HepG2 (cell line): Measurements from ENCODE around the gene ELMO2. TPM values are rescaled to one million over a fixed set of nuclear protein-coding genes. Genes with fewer than 3 reads are reported as not detected.
A peak's percentile ranks its signal among the peaks of the same experiment; 100 is the strongest.

Experiments
- ATAC-seq: fragments of 200-7000 bp; cut with Tn5 transposase; 3 replicates; pipeline ENCODE4 v1.9.1; 2020; ENCODE audit warnings: mild to moderate bottlenecking, moderate library complexity
- BruUV-seq: library from RNA; stranded (reverse); fragments of 400-500 nt; replicated peaks from 2 replicates; lab custom pipeline; 2021; lab: Mats Ljungman, UMichigan
- CTCF ChIA-PET: fragments of 300-600 bp; formaldehyde crosslinking; extraction: SDS; loops from one replicate; lab custom pipeline; 2021; ENCODE audit warnings: low total read pairs, inconsistent platforms, low intra/inter-chr PET ratio; lab: Yijun Ruan, JAX
- POLR2A ChIA-PET: fragments of 350-600 bp; sonication (Branson Sonifier 250); formaldehyde crosslinking; loops from one replicate; lab custom pipeline; 2020; ENCODE audit warnings: antibody characterized with exemption, inconsistent platforms; lab: Yijun Ruan, JAX
- DNase-seq: peaks from one replicate; pipeline ENCODE4 v3.0.0-alpha.2; 2015; ENCODE audit warnings: low spot score
- FAIRE-seq: peaks from 3 replicates; lab custom pipeline; 2011; peaks lifted over from hg19 to GRCh38; lab: Jason Lieb, UNC
- H2AFZ ChIP-seq: one replicate; pipeline ENCODE4 v1.6.1; 2011; ENCODE audit warnings: low read length, inconsistent platforms
- H3K27ac ChIP-seq: fragments of 300-600 bp; 3 replicates; pipeline ENCODE4 v1.8.0; 2011; ENCODE audit warnings: mixed run types, mild to moderate bottlenecking, mixed read lengths, low read length, inconsistent platforms; ENCODE audit not compliant: insufficient read depth; ENCODE audit errors: extremely low read length
- H3K27me3 ChIP-seq, 2 experiments: fragments of 200-600 bp in 1 of 2; 2 replicates in 1 of 2; 3 replicates in 1 of 2; pipeline versions ENCODE4 v1.6.0 to v1.8.0; 2011; ENCODE audit warnings: low read length in 2 of 2, mild to moderate bottlenecking in 2 of 2, moderate library complexity in 2 of 2, inconsistent platforms in 1 of 2; ENCODE audit not compliant: insufficient read depth in 2 of 2, control insufficient read depth in 1 of 2
- H3K36me3 ChIP-seq, 2 experiments: fragments of 200-600 bp in 1 of 2; replicated peaks in 1 of 2; 2 replicates in 1 of 2; 3 replicates in 1 of 2; pipeline versions ENCODE4 v1.5.1 to v1.8.0; 2011; ENCODE audit warnings: low read length in 2 of 2, inconsistent platforms in 1 of 2; ENCODE audit not compliant: insufficient read depth in 2 of 2, control insufficient read depth in 1 of 2
- H3K4me1 ChIP-seq: 2 replicates; pipeline ENCODE4 v1.5.1; 2012; ENCODE audit warnings: low read length, inconsistent platforms; ENCODE audit not compliant: insufficient read depth
- H3K4me2 ChIP-seq: 2 replicates; pipeline ENCODE4 v1.6.0; 2011; ENCODE audit warnings: low read depth, low read length, inconsistent platforms
- H3K4me3 ChIP-seq, 3 experiments: fragments of 200-600 bp in 1 of 3; sonication (generic), shearing (Covaris generic) in 1 of 3; replicated peaks in 1 of 3; 2 replicates each; pipeline ENCODE4 v1.5.1; 2011 to 2016; ENCODE audit warnings: low read length in 3 of 3, inconsistent platforms in 2 of 3, low read depth in 2 of 3, mild to moderate bottlenecking in 2 of 3, control low read depth in 1 of 3, mixed read lengths in 1 of 3; ENCODE audit not compliant: insufficient read depth in 1 of 3
- H3K79me2 ChIP-seq: one replicate; pipeline ENCODE4 v1.6.1; 2011; ENCODE audit warnings: low read length, inconsistent platforms; ENCODE audit not compliant: insufficient read depth
- H3K9ac ChIP-seq: 2 replicates; pipeline ENCODE4 v1.6.0; 2011; ENCODE audit warnings: mild to moderate bottlenecking, low read depth, low read length, inconsistent platforms; ENCODE audit not compliant: insufficient read depth
- H3K9me3 ChIP-seq: 2 replicates; pipeline ENCODE4 v1.5.1; 2012; ENCODE audit warnings: mild to moderate bottlenecking, low read length
- H4K20me1 ChIP-seq: 2 replicates; pipeline ENCODE4 v1.6.0; 2011; ENCODE audit warnings: inconsistent platforms, mild to moderate bottlenecking, low read length, moderate library complexity; ENCODE audit not compliant: insufficient read depth
- ADNP ChIP-seq: sonication (generic); formaldehyde crosslinking; IDR thresholded peaks from 2 replicates; pipeline ENCODE4 v1.4.0; 2020; ENCODE audit warnings: missing genetic modification reagents
- ARNT ChIP-seq: fragments of 450-650 bp; IDR thresholded peaks from 2 replicates; pipeline ENCODE4 v1.6.1; 2017
- CHD2 ChIP-seq: IDR thresholded peaks from 2 replicates; pipeline ENCODE4 v1.6.1; 2011; ENCODE audit warnings: low read depth, low read length, improper control_type of control experiment
- GABPA ChIP-seq, 2 experiments: IDR thresholded peaks; 2 replicates each; pipeline ENCODE4 v1.6.1; 2011 to 2016; ENCODE audit warnings: low read depth in 2 of 2, low read length in 1 of 2, missing biosample characterization in 1 of 2, missing genetic modification characterization in 1 of 2
- GATAD1 ChIP-seq: IDR thresholded peaks from 2 replicates; pipeline ENCODE4 v1.6.1; 2016; ENCODE audit warnings: missing genetic modification reagents, missing compliant biosample characterization
- HMG20B ChIP-seq: conservative IDR thresholded peaks from 2 replicates; pipeline ENCODE4 v1.6.1; 2016; ENCODE audit warnings: missing genetic modification reagents, missing compliant biosample characterization
- HMGA1 ChIP-seq: sonication (generic); formaldehyde crosslinking; conservative IDR thresholded peaks from 2 replicates; pipeline ENCODE4 v1.4.0; 2020; ENCODE audit warnings: missing genetic modification reagents
- JUND ChIP-seq: sonication (generic); formaldehyde crosslinking; IDR thresholded peaks from 2 replicates; pipeline ENCODE4 v1.8.0; 2022; ENCODE audit warnings: mild to moderate bottlenecking, missing genetic modification reagents
- MAFF ChIP-seq: IDR thresholded peaks from 2 replicates; pipeline ENCODE4 v1.6.1; 2011; ENCODE audit warnings: low read depth, low read length, improper control_type of control experiment
- PAF1 ChIP-seq: IDR thresholded peaks from 2 replicates; pipeline ENCODE4 v1.6.1; 2016; ENCODE audit warnings: missing genetic modification reagents, missing compliant biosample characterization
- PPARG ChIP-seq: conservative IDR thresholded peaks from 2 replicates; pipeline ENCODE4 v1.6.1; 2016; ENCODE audit warnings: missing biosample characterization, missing genetic modification reagents
- RNF2 ChIP-seq: fragments of 450-650 bp; conservative IDR thresholded peaks from 2 replicates; pipeline ENCODE4 v1.6.1; 2016; ENCODE audit warnings: low read depth
- RXRA ChIP-seq: sonication (generic); formaldehyde crosslinking; IDR thresholded peaks from 2 replicates; pipeline ENCODE4 v1.5.1; 2020; ENCODE audit warnings: missing genetic modification reagents
- SALL1 ChIP-seq: sonication (generic); formaldehyde crosslinking; IDR thresholded peaks from 2 replicates; pipeline ENCODE4 v1.8.0; 2022; ENCODE audit warnings: mild to moderate bottlenecking, missing genetic modification reagents
- SMAD1 ChIP-seq: sonication (generic); formaldehyde crosslinking; IDR thresholded peaks from 2 replicates; pipeline ENCODE4 v1.4.0; 2020; ENCODE audit warnings: missing genetic modification reagents, low read depth, mild to moderate bottlenecking, borderline replicate concordance
- SPEN ChIP-seq: sonication (generic); formaldehyde crosslinking; IDR thresholded peaks from 2 replicates; pipeline ENCODE4 v1.5.1; 2020; ENCODE audit warnings: low read depth, mild to moderate bottlenecking, missing genetic modification reagents
- STAT5B ChIP-seq: sonication (generic); formaldehyde crosslinking; IDR thresholded peaks from 2 replicates; pipeline ENCODE4 v1.4.0; 2020; ENCODE audit warnings: missing genetic modification reagents
- TFDP2 ChIP-seq: sonication (generic); formaldehyde crosslinking; IDR thresholded peaks from 2 replicates; pipeline ENCODE4 v1.4.0; 2020; ENCODE audit warnings: missing genetic modification reagents
- ZBTB21 ChIP-seq: sonication (generic); formaldehyde crosslinking; IDR thresholded peaks from 2 replicates; pipeline ENCODE4 v1.4.0; 2020; ENCODE audit warnings: missing genetic modification reagents
- ZBTB26 ChIP-seq: IDR thresholded peaks from 2 replicates; pipeline ENCODE4 v1.6.1; 2016; ENCODE audit warnings: missing compliant biosample characterization, missing genetic modification reagents, borderline replicate concordance
- ZBTB3 ChIP-seq: sonication (generic); formaldehyde crosslinking; IDR thresholded peaks from 2 replicates; pipeline ENCODE4 v1.4.0; 2020; ENCODE audit warnings: low read depth, mild to moderate bottlenecking, moderate library complexity, missing genetic modification reagents, borderline replicate concordance
- ZNF121 ChIP-seq: sonication (generic); formaldehyde crosslinking; IDR thresholded peaks from 2 replicates; pipeline ENCODE4 v1.5.0; 2020; ENCODE audit warnings: mild to moderate bottlenecking, missing genetic modification reagents
- ZNF207 ChIP-seq: fragments of 450-650 bp; IDR thresholded peaks from 2 replicates; pipeline ENCODE4 v1.6.1; 2016; ENCODE audit warnings: antibody characterized with exemption, borderline replicate concordance
- ZNF253 ChIP-seq: sonication (generic); formaldehyde crosslinking; IDR thresholded peaks from 2 replicates; pipeline ENCODE4 v1.8.0; 2022; ENCODE audit warnings: mild to moderate bottlenecking, missing genetic modification reagents, borderline replicate concordance
- ZNF749 ChIP-seq: sonication (generic); formaldehyde crosslinking; IDR thresholded peaks from 2 replicates; pipeline ENCODE4 v1.8.0; 2022; ENCODE audit warnings: mild to moderate bottlenecking, missing genetic modification reagents, moderate library complexity, borderline replicate concordance
- ZSCAN25 ChIP-seq: sonication (generic); formaldehyde crosslinking; IDR thresholded peaks from 2 replicates; pipeline ENCODE4 v1.8.0; 2022; ENCODE audit warnings: mild to moderate bottlenecking, missing genetic modification reagents
- WGBS: methylation state at CpG from one replicate; pipeline ENCODE4 v1.1.6; 2017; ENCODE audit warnings: low lambda C conversion rate; 5-methylcytosine and 5-hydroxymethylcytosine counted together
- in situ Hi-C: cut with HindIII; loops from 2 replicates; pipeline ENCODE4 v1.10.0; 2017; ENCODE audit warnings: low pct_unique_long_range_greater_than_20kb; ENCODE audit not compliant: extremely low pct_ligation_motif_present
- intact Hi-C: fragments of 100-400 bp; cut with micrococcal nuclease; formaldehyde crosslinking; loops from one replicate; pipeline ENCODE4 v1.10.0; 2022; ENCODE audit not compliant: unreplicated experiment
- polyA plus RNA-seq, 8 experiments: library from polyadenylated mRNA; depleted of rRNA in 3 of 8; stranded (reverse) in 7 of 8; unstranded in 1 of 8; fragments of >200 nt; fragmentation: Illumina TruSeq in 4 of 8; extraction: Trizol in 4 of 8; gene quantifications; 2 replicates each; pipeline versions ENCODE4 v1.2.1 to v1.2.3, GENCODE V29; 2011 to 2016; ENCODE audit warnings: low read depth in 4 of 8, missing spikeins in 1 of 8, mixed read lengths in 1 of 8; ENCODE audit not compliant: insufficient read depth in 1 of 8
- total RNA-seq, 5 experiments: library from RNA; depleted of rRNA; stranded (reverse); fragments of >200 nt; fragmentation: Illumina TruSeq; extraction: Trizol; gene quantifications; 2 replicates each; pipeline ENCODE4 v1.2.3, GENCODE V29; 2016; ENCODE audit warnings: low read depth in 1 of 5

Gene ELMO2
- total and polyA plus RNA-seq, 2 of the 13 experiments (the other 11 are each of a cell fraction or from before 2014, with no cell fraction given) = 30.6 to 35.7 TPM

GRCh38 chr20:46343348-46343974 lies 63.0 kb downstream of the ELMO2 start:
- Histone ChIP-seq H3K79me2 (no peaks in the 10 kb centered on the region), H4K20me1 (no peaks in the 10 kb centered on the region), H3K27ac (no peak overlapping the region), H3K27me3 (peaks cover 10 to 36% of the 10 kb centered on the region in 2 experiments; a peak in 4 of 5 replicates), H3K9ac (no peak overlapping the region), H3K36me3 (no peaks in the 10 kb centered on the region), H3K4me1 (peaks cover 15% of the 10 kb centered on the region), H3K9me3 (no peaks in the 10 kb centered on the region), H3K4me2 (peak overlapping the region; percentile 26; the same call in 1 of the 2 replicates), H2AFZ (no peak overlapping the region), H3K4me3 (peak overlapping the region in 1 of 3 experiments; percentile 23; a peak in 1 of 6 replicates)
- intact Hi-C loops (no loop called here), in situ Hi-C loops (no loop called here)
- FAIRE-seq = no peak
- no TSS peak for BruUV-seq
- peak; percentile 51 for ATAC-seq
- WGBS = 13% methylated on average over 17 of the region's 17 CpGs
- ChIA-PET POLR2A (interaction anchor here (3.3 kb wide), 1 partner anchor 21 kb away, joined by 13 read pairs; no protein-coding TSS in a partner anchor), CTCF (no interaction called here)
- DNase-seq = no peak
- TF ChIP-seq ZBTB26 (CRISPR knock-in tag) (no peak), GABPA (IDR thresholded peaks at IDR 0.05; ENCODE audit: low read depth, low read length) (no peak), GABPA (CRISPR knock-in tag; IDR thresholded peaks at IDR 0.05; ENCODE audit: low read depth) (peak; percentile 22; the same call in 1 of the 2 replicates), RNF2 (no peak), HMGA1 (CRISPR knock-in tag) (no peak), PAF1 (CRISPR knock-in tag) (0 out of 2 replicates have a peak, but pooled peaks have one; percentile 77), SMAD1 (no peak), MAFF (no peak), PPARG (CRISPR knock-in tag) (no peak), ZNF207 (no peak), ARNT (no peak), SALL1 (CRISPR knock-in tag) (0 out of 2 replicates have a peak, but pooled peaks have one; percentile 23), ZNF253 (CRISPR knock-in tag) (no peak), SPEN (CRISPR knock-in tag) (no peak), ZBTB3 (CRISPR knock-in tag) (no peak), TFDP2 (no peak), RXRA (no peak), CHD2 (0 out of 2 replicates have a peak, but pooled peaks have one; percentile 28), ZNF121 (CRISPR knock-in tag) (no peak), HMG20B (no peak), ADNP (0 out of 2 replicates have a peak, but pooled peaks have one; percentile 10), STAT5B (CRISPR knock-in tag) (no peak), JUND (no peak), GATAD1 (CRISPR knock-in tag) (no peak), ZBTB21 (CRISPR knock-in tag) (no peak), ZNF749 (CRISPR knock-in tag) (no peak), ZSCAN25 (CRISPR knock-in tag) (no peak)
